GM12878 (cell line): Measurements from ENCODE around the gene SYNPR. TPM values are rescaled to one million over a fixed set of nuclear protein-coding genes. Genes with fewer than 3 reads are reported as not detected.

ENCODE experiments used
- ATAC-seq: fragments of 200-7000 bp; cut with Tn5 transposase; 3 replicates; pipeline ENCODE4 v1.9.1; 2020; ENCODE audit warnings: mild to moderate bottlenecking, moderate library complexity
- BruUV-seq: library from RNA; stranded (reverse); fragments of 400-500 nt; replicated peaks from 2 replicates; lab custom pipeline; 2021; lab: Mats Ljungman, UMichigan
- CTCF ChIA-PET: fragments of 300-600 bp; sonication (Branson Sonifier 250); formaldehyde crosslinking; extraction: SDS; loops from one replicate; lab custom pipeline; 2021; ENCODE audit warnings: inconsistent platforms; lab: Yijun Ruan, JAX
- POLR2A ChIA-PET: fragments of 350-600 bp; formaldehyde crosslinking; extraction: SDS; loops from one replicate; lab custom pipeline; 2021; ENCODE audit warnings: inconsistent platforms; lab: Charles Lee
- RAD21 ChIA-PET: fragments of 300-600 bp; sonication (Branson Sonifier 250); formaldehyde crosslinking; loops from one replicate; lab custom pipeline; 2023; ENCODE audit warnings: antibody characterized with exemption; ENCODE audit not compliant: unreplicated experiment; lab: Charles Lee
- SMC1A ChIA-PET: fragments of 300-600 bp; sonication (Branson Sonifier 250); formaldehyde crosslinking; loops from one replicate; lab custom pipeline; 2023; ENCODE audit not compliant: unreplicated experiment, uncharacterized antibody; lab: Charles Lee
- DNase-seq: peaks from one replicate; pipeline ENCODE4 v3.0.0-alpha.2; 2011; ENCODE audit warnings: low read depth, low spot score
- FAIRE-seq: peaks from 3 replicates; lab custom pipeline; 2011; peaks lifted over from hg19 to GRCh38; lab: Jason Lieb, UNC
- H2AFZ ChIP-seq: 2 replicates; pipeline ENCODE4 v1.6.0; 2011; ENCODE audit warnings: low read depth, low read length, control low read depth; ENCODE audit not compliant: control insufficient read depth
- H3K27ac ChIP-seq: 2 replicates; pipeline ENCODE4 v1.5.1; 2011; ENCODE audit warnings: control low read depth; ENCODE audit not compliant: control insufficient read depth, insufficient read depth
- H3K27me3 ChIP-seq, 2 experiments: replicated peaks in 1 of 2; 2 replicates each; pipeline versions ENCODE4 v1.6.0 to v1.6.1; 2011; ENCODE audit warnings: low read length in 1 of 2; ENCODE audit not compliant: control insufficient read depth in 2 of 2, insufficient read depth in 2 of 2
- H3K36me3 ChIP-seq, 2 experiments: 2 replicates each; pipeline ENCODE4 v1.5.1; 2011; ENCODE audit warnings: low read length in 1 of 2; ENCODE audit not compliant: control insufficient read depth in 2 of 2, insufficient read depth in 2 of 2
- H3K4me1 ChIP-seq: 2 replicates; pipeline ENCODE4 v1.6.1; 2011; ENCODE audit warnings: mild to moderate bottlenecking, low read length, moderate library complexity, mixed read lengths; ENCODE audit not compliant: control insufficient read depth, insufficient read depth
- H3K4me2 ChIP-seq: 2 replicates; pipeline ENCODE4 v1.6.0; 2011; ENCODE audit warnings: control low read depth; ENCODE audit not compliant: control insufficient read depth, insufficient read depth
- H3K4me3 ChIP-seq: fragments of 200-600 bp; sonication (generic); 2 replicates; pipeline ENCODE4 v1.5.1; 2016
- H3K79me2 ChIP-seq: 2 replicates; pipeline ENCODE4 v1.6.0; 2011; ENCODE audit warnings: low read length; ENCODE audit not compliant: control insufficient read depth, insufficient read depth
- H3K9ac ChIP-seq: 2 replicates; pipeline ENCODE4 v1.8.0; 2011; ENCODE audit warnings: low read length, control low read depth, mixed read lengths; ENCODE audit not compliant: control insufficient read depth, insufficient read depth
- H3K9me3 ChIP-seq: replicated peaks from 3 replicates; pipeline ENCODE4 v1.5.1; 2011; ENCODE audit warnings: mild to moderate bottlenecking, low read length; ENCODE audit not compliant: control insufficient read depth, insufficient read depth
- H4K20me1 ChIP-seq: 2 replicates; pipeline ENCODE4 v1.6.0; 2011; ENCODE audit not compliant: control insufficient read depth, insufficient read depth
- EED ChIP-seq: sonication (generic); IDR thresholded peaks from 2 replicates; pipeline ENCODE4 v1.6.1; 2016; ENCODE audit warnings: antibody characterized with exemption, low read depth
- FOS ChIP-seq: IDR thresholded peaks from 3 replicates; pipeline ENCODE4 v1.6.1; 2011; ENCODE audit warnings: borderline replicate concordance; ENCODE audit not compliant: insufficient read length; ENCODE audit errors: extremely low read depth
- IKZF1 ChIP-seq: fragments of 450-650 bp; conservative IDR thresholded peaks from 2 replicates; pipeline ENCODE4 v1.6.1; 2017; ENCODE audit warnings: antibody characterized with exemption, mild to moderate bottlenecking
- IKZF2 ChIP-seq, 2 experiments: fragments of 450-650 bp; IDR thresholded peaks; 2 replicates each; pipeline ENCODE4 v1.6.1; 2017; ENCODE audit warnings: mild to moderate bottlenecking in 2 of 2, moderate library complexity in 2 of 2
- JUNB ChIP-seq: IDR thresholded peaks from 2 replicates; pipeline ENCODE4 v1.6.1; 2016; ENCODE audit warnings: antibody characterized with exemption, mild to moderate bottlenecking
- JUND ChIP-seq: IDR thresholded peaks from 2 replicates; pipeline ENCODE4 v1.6.1; 2012; ENCODE audit warnings: low read depth, mild to moderate bottlenecking, low read length, improper control_type of control experiment, moderate library complexity
- NFIC ChIP-seq: IDR thresholded peaks from 2 replicates; pipeline ENCODE4 v1.6.1; 2012; ENCODE audit warnings: low read depth, mild to moderate bottlenecking, inconsistent platforms, low read length, moderate library complexity
- NFXL1 ChIP-seq: fragments of 450-650 bp; IDR thresholded peaks from 2 replicates; pipeline ENCODE4 v1.6.1; 2017; ENCODE audit warnings: antibody characterized with exemption, mild to moderate bottlenecking, borderline replicate concordance
- POU2F2 ChIP-seq: IDR thresholded peaks from 3 replicates; pipeline ENCODE4 v1.6.1; 2011; ENCODE audit warnings: low read depth, mild to moderate bottlenecking, low read length, borderline replicate concordance
- SMARCA5 ChIP-seq: fragments of 450-650 bp; IDR thresholded peaks from 2 replicates; pipeline ENCODE4 v1.6.1; 2017; ENCODE audit warnings: mild to moderate bottlenecking
- STAT3 ChIP-seq: IDR thresholded peaks from 2 replicates; pipeline ENCODE4 v1.6.1; 2011; ENCODE audit warnings: low read depth, low read length, improper control_type of control experiment
- WGBS: methylation state at CpG from one replicate; pipeline ENCODE4 v1.1.6; 2016; ENCODE audit warnings: low lambda C conversion rate; ENCODE audit not compliant: insufficient replicate concordance, insufficient coverage; ENCODE audit errors: missing lambda C conversion rate; 5-methylcytosine and 5-hydroxymethylcytosine counted together
- in situ Hi-C: fragments of 300-500 bp; cut with MboI; formaldehyde crosslinking; loops from 9 replicates; pipeline ENCODE4 v1.14.3; 2018; ENCODE audit warnings: mixed read lengths
- intact Hi-C: fragments of 100-400 bp; cut with micrococcal nuclease; formaldehyde crosslinking; loops from one replicate; pipeline ENCODE4 v1.14.2; 2022; ENCODE audit not compliant: unreplicated experiment
- polyA plus RNA-seq, 11 experiments: library from polyadenylated mRNA; depleted of rRNA in 4 of 11; unstranded in 6 of 11; stranded (reverse) in 5 of 11; fragments of >200 nt; fragmentation: Nextera tagmentation in 4 of 11; fragmentation: Illumina TruSeq in 1 of 11; extraction: Ambion mirVana in 4 of 11; extraction: Trizol in 1 of 11; gene quantifications; 1 replicate in 1 of 11; 2 replicates in 10 of 11; pipeline versions ENCODE4 v1.2.1 to v1.2.3, GENCODE V29; 2011 to 2016; ENCODE audit warnings: inconsistent platforms in 2 of 11, missing spikeins in 2 of 11, low read depth in 1 of 11
- total RNA-seq, 4 experiments: library from RNA; depleted of rRNA in 3 of 4; stranded (reverse); fragments of >200 nt in 3 of 4; fragmentation: Illumina TruSeq in 1 of 4; extraction: Trizol in 1 of 4; gene quantifications; 2 replicates each; pipeline versions ENCODE4 v1.2.1 to v1.2.3, GENCODE V29; 2013 to 2021
- TF ChIP-seq, protein P1 (sequence below): fragments of 450-650 bp; IDR thresholded peaks from 2 replicates; pipeline ENCODE4 v1.6.1; 2018; ENCODE audit warnings: mild to moderate bottlenecking, low read depth, moderate library complexity; ENCODE audit not compliant: partially characterized antibody
- TF ChIP-seq, protein P2 (sequence below): fragments of 450-650 bp; formaldehyde crosslinking; IDR thresholded peaks from 2 replicates; pipeline ENCODE4 v1.4.0; 2020; ENCODE audit warnings: mild to moderate bottlenecking, moderate library complexity

SYNPR gene
- total and polyA plus RNA-seq, 10 of the 15 experiments (the other 5 are each of a cell fraction or from before 2014, with no cell fraction given): not detected

DNA sequence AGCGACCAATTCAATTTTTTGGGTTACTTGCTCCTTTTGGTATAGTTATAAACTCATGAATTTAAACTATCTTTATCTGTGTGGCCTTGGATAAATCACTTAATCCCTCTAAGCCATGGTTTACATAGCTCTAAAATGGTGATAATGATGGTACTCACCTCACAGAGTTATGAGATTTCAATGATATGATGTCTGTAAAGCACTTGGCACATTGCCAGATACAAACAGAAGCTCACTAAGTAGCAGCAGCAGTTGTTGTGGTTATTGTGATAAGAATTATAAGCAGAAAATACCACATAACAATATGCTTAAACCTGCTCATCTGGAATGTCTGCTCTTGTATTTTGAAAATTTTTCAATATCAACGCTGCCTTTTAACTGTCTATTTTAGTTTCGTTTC, 189.3 kb downstream of the SYNPR start (continued):
- TF ChIP-seq FOS (no peak), POU2F2 (no peak), JUND (no peak), NFIC (no peak)
- TF ChIP-seq, all 136 proteins: peak for 0

DNA sequence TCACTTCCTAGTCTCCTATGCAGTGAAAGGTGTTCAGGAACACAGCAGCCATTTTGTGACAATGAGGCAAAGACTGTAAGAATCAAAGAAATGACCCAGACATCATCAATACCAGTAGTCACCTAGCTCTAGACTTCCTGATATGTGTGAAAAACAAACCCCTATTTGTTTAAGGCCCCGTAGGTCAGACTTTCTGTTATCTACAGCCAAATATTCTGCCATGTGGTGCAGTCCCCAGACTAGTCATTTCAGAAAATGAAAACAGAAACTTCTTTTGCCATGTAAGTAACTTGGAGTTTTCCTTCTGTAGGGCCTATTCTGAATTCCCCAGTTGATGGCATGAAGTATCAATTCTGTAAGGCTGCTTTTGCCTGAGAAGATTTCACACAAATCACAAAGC, 192.6 kb downstream of the SYNPR start:
- CTCF ChIA-PET: no interaction called here
- Histone ChIP-seq H3K9ac (no peak overlapping the region), H3K27ac (no peak overlapping the region), H3K27me3 (no peaks in the 10 kb centered on the region), H3K36me3 (no peaks in the 10 kb centered on the region), H4K20me1 (no peaks in the 10 kb centered on the region), H2AFZ (no peak overlapping the region), H3K9me3 (no peaks in the 10 kb centered on the region; the same call in 2 of the 3 replicates), H3K4me1 (no peaks in the 10 kb centered on the region), H3K4me2 (no peak overlapping the region), H3K79me2 (no peaks in the 10 kb centered on the region), H3K4me3 (no peak overlapping the region)
- POLR2A ChIA-PET: no interaction called here
- RAD21 ChIA-PET: no interaction called here
- DNase-seq (peak; percentile 12), FAIRE-seq (peak; percentile 44), ATAC-seq (peak; percentile 65)
- TF ChIP-seq IKZF1 (0 out of 2 replicates have a peak, but pooled peaks have one; percentile 17), NFIC (no peak), STAT3 (no peak), NFXL1 (no peak), SMARCA5 (no peak), IKZF2 (IDR thresholded peaks at IDR 0.05) (peak in 1 of 2 experiments; percentile 36; a peak in 2 of 4 replicates), EED (no peak), JUNB (peak; percentile 18; the same call in 1 of the 2 replicates)
- TF ChIP-seq, protein P1, sequence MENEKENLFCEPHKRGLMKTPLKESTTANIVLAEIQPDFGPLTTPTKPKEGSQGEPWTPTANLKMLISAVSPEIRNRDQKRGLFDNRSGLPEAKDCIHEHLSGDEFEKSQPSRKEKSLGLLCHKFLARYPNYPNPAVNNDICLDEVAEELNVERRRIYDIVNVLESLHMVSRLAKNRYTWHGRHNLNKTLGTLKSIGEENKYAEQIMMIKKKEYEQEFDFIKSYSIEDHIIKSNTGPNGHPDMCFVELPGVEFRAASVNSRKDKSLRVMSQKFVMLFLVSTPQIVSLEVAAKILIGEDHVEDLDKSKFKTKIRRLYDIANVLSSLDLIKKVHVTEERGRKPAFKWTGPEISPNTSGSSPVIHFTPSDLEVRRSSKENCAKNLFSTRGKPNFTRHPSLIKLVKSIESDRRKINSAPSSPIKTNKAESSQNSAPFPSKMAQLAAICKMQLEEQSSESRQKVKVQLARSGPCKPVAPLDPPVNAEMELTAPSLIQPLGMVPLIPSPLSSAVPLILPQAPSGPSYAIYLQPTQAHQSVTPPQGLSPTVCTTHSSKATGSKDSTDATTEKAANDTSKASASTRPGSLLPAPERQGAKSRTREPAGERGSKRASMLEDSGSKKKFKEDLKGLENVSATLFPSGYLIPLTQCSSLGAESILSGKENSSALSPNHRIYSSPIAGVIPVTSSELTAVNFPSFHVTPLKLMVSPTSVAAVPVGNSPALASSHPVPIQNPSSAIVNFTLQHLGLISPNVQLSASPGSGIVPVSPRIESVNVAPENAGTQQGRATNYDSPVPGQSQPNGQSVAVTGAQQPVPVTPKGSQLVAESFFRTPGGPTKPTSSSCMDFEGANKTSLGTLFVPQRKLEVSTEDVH: no peak
- TF ChIP-seq, protein P2, sequence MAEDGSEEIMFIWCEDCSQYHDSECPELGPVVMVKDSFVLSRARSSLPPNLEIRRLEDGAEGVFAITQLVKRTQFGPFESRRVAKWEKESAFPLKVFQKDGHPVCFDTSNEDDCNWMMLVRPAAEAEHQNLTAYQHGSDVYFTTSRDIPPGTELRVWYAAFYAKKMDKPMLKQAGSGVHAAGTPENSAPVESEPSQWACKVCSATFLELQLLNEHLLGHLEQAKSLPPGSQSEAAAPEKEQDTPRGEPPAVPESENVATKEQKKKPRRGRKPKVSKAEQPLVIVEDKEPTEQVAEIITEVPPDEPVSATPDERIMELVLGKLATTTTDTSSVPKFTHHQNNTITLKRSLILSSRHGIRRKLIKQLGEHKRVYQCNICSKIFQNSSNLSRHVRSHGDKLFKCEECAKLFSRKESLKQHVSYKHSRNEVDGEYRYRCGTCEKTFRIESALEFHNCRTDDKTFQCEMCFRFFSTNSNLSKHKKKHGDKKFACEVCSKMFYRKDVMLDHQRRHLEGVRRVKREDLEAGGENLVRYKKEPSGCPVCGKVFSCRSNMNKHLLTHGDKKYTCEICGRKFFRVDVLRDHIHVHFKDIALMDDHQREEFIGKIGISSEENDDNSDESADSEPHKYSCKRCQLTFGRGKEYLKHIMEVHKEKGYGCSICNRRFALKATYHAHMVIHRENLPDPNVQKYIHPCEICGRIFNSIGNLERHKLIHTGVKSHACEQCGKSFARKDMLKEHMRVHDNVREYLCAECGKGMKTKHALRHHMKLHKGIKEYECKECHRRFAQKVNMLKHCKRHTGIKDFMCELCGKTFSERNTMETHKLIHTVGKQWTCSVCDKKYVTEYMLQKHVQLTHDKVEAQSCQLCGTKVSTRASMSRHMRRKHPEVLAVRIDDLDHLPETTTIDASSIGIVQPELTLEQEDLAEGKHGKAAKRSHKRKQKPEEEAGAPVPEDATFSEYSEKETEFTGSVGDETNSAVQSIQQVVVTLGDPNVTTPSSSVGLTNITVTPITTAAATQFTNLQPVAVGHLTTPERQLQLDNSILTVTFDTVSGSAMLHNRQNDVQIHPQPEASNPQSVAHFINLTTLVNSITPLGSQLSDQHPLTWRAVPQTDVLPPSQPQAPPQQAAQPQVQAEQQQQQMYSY (CRISPR knock-in tag): no peak
- in situ Hi-C loops (no loop called here), intact Hi-C loops (no loop called here)
- BruUV-seq: no TSS peak
- 0% methylated on average over 1 of the region's 1 CpG for WGBS
- SMC1A ChIA-PET: no interaction called here
